Esophagus squamous epithelium (tissue), 5 donors: Measurements from ENCODE around the gene EPB41L1. TPM values are rescaled to one million over a fixed set of nuclear protein-coding genes. Genes with fewer than 3 reads are reported as not detected.

Experiments used
- DNase-seq: peaks from one replicate; lab custom pipeline; 2025; lab: John Stamatoyannopoulos, UW
- H3K27ac ChIP-seq, 4 donors: fragments of 200-600 bp; sonication (generic); one replicate each; pipeline ENCODE4 v1.5.1; 2016 to 2019; ENCODE audit warnings: mild to moderate bottlenecking in 1 of 4
- H3K27me3 ChIP-seq, 4 donors: fragments of 200-600 bp; sonication (generic); 1 replicate in 3 of 4; 2 replicates in 1 of 4; pipeline versions ENCODE4 v1.5.1 to v1.6.0; 2017 to 2021; ENCODE audit warnings: antibody characterized with exemption in 1 of 4
- H3K36me3 ChIP-seq, 3 donors: fragments of 200-600 bp; sonication (generic); one replicate each; pipeline ENCODE4 v1.5.1; 2016 to 2019
- H3K4me1 ChIP-seq, 3 donors: fragments of 200-600 bp; sonication (generic); one replicate each; pipeline ENCODE4 v1.5.1; 2017 to 2019
- H3K4me3 ChIP-seq, 4 donors: fragments of 200-600 bp; sonication (generic); 1 replicate in 3 of 4; 2 replicates in 1 of 4; pipeline ENCODE4 v1.5.1; 2016 to 2019; ENCODE audit warnings: mild to moderate bottlenecking in 2 of 4, moderate library complexity in 1 of 4
- H3K9me3 ChIP-seq, 3 donors: fragments of 200-600 bp; sonication (generic); one replicate each; pipeline ENCODE4 v1.5.1; 2016 to 2019
- CTCF ChIP-seq, 6 experiments: fragments of 450-650 bp in 4 of 6; fragments of 200-600 bp in 2 of 6; sonication (generic) in 2 of 6; IDR thresholded peaks; one replicate each; pipeline ENCODE4 v1.5.1; 2016 to 2019; ENCODE audit warnings: antibody characterized with exemption in 6 of 6, mild to moderate bottlenecking in 4 of 6, moderate library complexity in 4 of 6
- POLR2A ChIP-seq, 4 donors: fragments of 450-650 bp; IDR thresholded peaks; one replicate each; pipeline ENCODE4 v1.6.1; 2017; ENCODE audit warnings: antibody characterized with exemption in 4 of 4, mild to moderate bottlenecking in 4 of 4, moderate library complexity in 3 of 4
- WGBS, 2 donors: methylation state at CpG; one replicate each; pipeline ENCODE4 v1.1.5; 2018; 5-methylcytosine and 5-hydroxymethylcytosine counted together
- intact Hi-C: fragments of 100-400 bp; cut with DNase I; formaldehyde crosslinking; loops from one replicate; pipeline ENCODE4 v1.15.0; 2022
- total RNA-seq, 4 donors: library from RNA; depleted of rRNA; stranded (reverse); fragments of >200 nt; gene quantifications; one replicate each; pipeline ENCODE4 v1.1.0, GENCODE V29; 2016
- donor health status: DM: yes; HTN: yes; CAD: no.

The EPB41L1 gene
- total RNA-seq, 4 donors from 2014 or later = 39.1 to 112 (median 85.7) TPM

- Histone ChIP-seq H3K27ac (no peak overlapping the region), H3K4me3 (no peak overlapping the region), H3K27me3 (no peaks in the 10 kb centered on the region), H3K9me3 (no peaks in the 10 kb centered on the region), H3K36me3 (peaks cover 15 to 99% (median 34%) of the 10 kb centered on the region in 3 donors), H3K4me1 (no peaks in the 10 kb centered on the region)
- intact Hi-C loops = no loop called here
- no peak for DNase-seq
- TF ChIP-seq POLR2A (IDR thresholded peaks at IDR 0.05) (no peak), CTCF (IDR thresholded peaks at IDR 0.05) (no peak)
Observed at GRCh38 chr20:36180323-36180722, 25.8 kb downstream of the EPB41L1 start.

- TF ChIP-seq POLR2A (IDR thresholded peaks at IDR 0.05) (no peak), CTCF (IDR thresholded peaks at IDR 0.05) (no peak)
- 77 to 89% methylated on average over 8 of the region's 8 CpGs for WGBS, 2 donors
- peaks cover 10 to 100% (median 28%) of the 10 kb centered on the region in 3 donors for H3K36me3 ChIP-seq
- no peaks in the 10 kb centered on the region for H3K27me3 ChIP-seq
- no peak overlapping the region for H3K4me3 ChIP-seq
- H3K27ac ChIP-seq = no peak overlapping the region
- no peaks in the 10 kb centered on the region for H3K4me1 ChIP-seq
- H3K9me3 ChIP-seq = no peaks in the 10 kb centered on the region
- intact Hi-C loops = no loop called here
- DNase-seq = no peak
Observed at GRCh38 chr20:36181934-36182603, 27.5 kb downstream of the EPB41L1 start.

GRCh38 chr20:36182604-36183154 is 28.1 kb downstream of the EPB41L1 start:
- WGBS, 2 donors = 82 to 98% methylated on average over 5 to 6 of the region's 6 CpGs
- Histone ChIP-seq H3K4me3 (no peak overlapping the region), H3K27ac (no peak overlapping the region), H3K27me3 (no peaks in the 10 kb centered on the region), H3K36me3 (peaks cover 6 to 100% (median 24%) of the 10 kb centered on the region in 3 donors), H3K9me3 (no peaks in the 10 kb centered on the region), H3K4me1 (no peaks in the 10 kb centered on the region)
- TF ChIP-seq CTCF (IDR thresholded peaks at IDR 0.05) (no peak), POLR2A (IDR thresholded peaks at IDR 0.05) (no peak)
- no peak for DNase-seq
- intact Hi-C loops = no loop called here

- intact Hi-C loops = no loop called here
- H3K4me1 ChIP-seq = no peaks in the 10 kb centered on the region
- no peak for DNase-seq
- 79 to 85% methylated on average over 5 to 7 of the region's 8 CpGs for WGBS, 2 donors
- TF ChIP-seq CTCF (IDR thresholded peaks at IDR 0.05) (no peak), POLR2A (IDR thresholded peaks at IDR 0.05) (no peak)
- no peak overlapping the region for H3K27ac ChIP-seq
- H3K27me3 ChIP-seq = no peaks in the 10 kb centered on the region
- H3K9me3 ChIP-seq = no peaks in the 10 kb centered on the region
- no peak overlapping the region for H3K4me3 ChIP-seq
- H3K36me3 ChIP-seq = peaks cover under 1 to 100% (median 17%) of the 10 kb centered on the region in 3 donors
Observed at GRCh38 chr20:36183155-36183944, 28.8 kb downstream of the EPB41L1 start.
